K562 (cell line): ENCODE measurements around the gene NKIRAS1. TPM values are rescaled to one million over a fixed set of nuclear protein-coding genes. Genes with fewer than 3 reads are reported as not detected.

ENCODE experiments used
- BACH1 ChIP-seq: fragments of 200-800 bp; sonication (Bioruptor generic); IDR thresholded peaks from 2 replicates; pipeline ENCODE4 v1.6.1; 2016; ENCODE audit warnings: missing genetic modification characterization, missing compliant biosample characterization
- CHD7 ChIP-seq: fragments of 200-600 bp; sonication (generic); IDR thresholded peaks from one replicate; pipeline ENCODE4 v1.6.1; 2012; ENCODE audit warnings: mild to moderate bottlenecking, low read depth, low read length, inconsistent platforms
- DIDO1 ChIP-seq: fragments of 450-650 bp; IDR thresholded peaks from 2 replicates; pipeline ENCODE4 v1.6.1; 2016; ENCODE audit warnings: low read depth, missing biosample characterization, missing genetic modification characterization
- SNAPC5 ChIP-seq: fragments of 250-450 bp; sonication (Bioruptor Pico); IDR thresholded peaks from 2 replicates; pipeline ENCODE4 v1.8.0; 2021; ENCODE audit warnings: moderate library complexity, mild to moderate bottlenecking, inconsistent platforms
- SRF ChIP-seq, 2 experiments: fragments of 250-450, 450-650 bp in 1 of 2; sonication (Bioruptor Pico) in 1 of 2; sonication (generic) in 1 of 2; formaldehyde crosslinking; IDR thresholded peaks; 2 replicates each; pipeline versions ENCODE4 v1.5.0 to v1.5.1; 2020 to 2022; ENCODE audit warnings: mild to moderate bottlenecking in 1 of 2, missing genetic modification reagents in 1 of 2
- TSHZ1 ChIP-seq: fragments of 250-450 bp; sonication (Bioruptor Pico); IDR thresholded peaks from 2 replicates; pipeline ENCODE4 v1.4.0; 2020; ENCODE audit warnings: mild to moderate bottlenecking, moderate library complexity
- ZBTB8A ChIP-seq: fragments of 450-650 bp; IDR thresholded peaks from 2 replicates; pipeline ENCODE4 v1.6.1; 2018; ENCODE audit warnings: mild to moderate bottlenecking, moderate library complexity; ENCODE audit not compliant: partially characterized antibody
- ZKSCAN1 ChIP-seq: fragments of 150-350 bp; IDR thresholded peaks from 2 replicates; pipeline ENCODE4 v1.6.1; 2016; ENCODE audit warnings: low read depth, low read length
- ZNF124 ChIP-seq: sonication (generic); formaldehyde crosslinking; IDR thresholded peaks from 2 replicates; pipeline ENCODE4 v1.8.1; 2022; ENCODE audit warnings: missing genetic modification reagents
- ZNF655 ChIP-seq: fragments of 250-450 bp; sonication (Bioruptor Pico); IDR thresholded peaks from 2 replicates; pipeline ENCODE4 v1.5.0; 2021
- polyA plus RNA-seq, 8 experiments: library from polyadenylated mRNA; depleted of rRNA in 4 of 8; stranded (reverse) in 5 of 8; unstranded in 3 of 8; fragments of >200 nt; fragmentation: Nextera tagmentation in 2 of 8; fragmentation: Illumina TruSeq in 1 of 8; extraction: Ambion mirVana in 2 of 8; extraction: Trizol in 1 of 8; gene quantifications; 2 replicates each; pipeline versions ENCODE4 v1.2.1 to v1.2.3, GENCODE V29; 2011 to 2014; ENCODE audit warnings: inconsistent platforms in 1 of 8, missing spikeins in 1 of 8
- total RNA-seq, 7 experiments: library from RNA; depleted of rRNA in 6 of 7; stranded (reverse); fragments of >200 nt in 6 of 7; fragmentation: Illumina TruSeq in 2 of 7; extraction: Trizol in 2 of 7; gene quantifications; 2 replicates each; pipeline versions ENCODE4 v1.2.1 to v1.2.3, GENCODE V29; 2011 to 2021; ENCODE audit warnings: low replicate concordance in 1 of 7

Gene NKIRAS1
- total and polyA plus RNA-seq, 9 of the 15 experiments (the other 6 are each of a cell fraction or from before 2014, with no cell fraction given) = 5.1 to 10.3 (median 6.3) TPM

GRCh38 chr3:23916886-23917678 lies at the start of gene NKIRAS1, which contains the start of gene RPL15 (continued):
- TF ChIP-seq TSHZ1 (no peak), ZNF124 (CRISPR knock-in tag) (no peak), DIDO1 (tag) (no peak; the same call in 1 of the 2 replicates), ZKSCAN1 (peak; percentile 14; the same call in 1 of the 2 replicates), CHD7 (peak; percentile 24), ZBTB8A (no peak), ZNF655 (CRISPR knock-in tag) (no peak), SRF (CRISPR knock-in tag; IDR thresholded peaks at IDR 0.05) (peak; percentile 24 to 80; a peak in 2 of 4 replicates), SNAPC5 (CRISPR knock-in tag) (no peak), BACH1 (tag) (peak; percentile 62; the same call in 1 of the 2 replicates)
